ENCODE data around the gene ROBO4. TPM values are rescaled to one million over a fixed set of nuclear protein-coding genes. Genes with fewer than 3 reads are reported as not detected.
A peak's percentile ranks its signal among the peaks of the same experiment; 100 is the strongest.

ROBO4 gene
- total RNA-seq, 4 donors from 2014 or later = 4.8 to 31.8 (median 6.4) TPM

DNA sequence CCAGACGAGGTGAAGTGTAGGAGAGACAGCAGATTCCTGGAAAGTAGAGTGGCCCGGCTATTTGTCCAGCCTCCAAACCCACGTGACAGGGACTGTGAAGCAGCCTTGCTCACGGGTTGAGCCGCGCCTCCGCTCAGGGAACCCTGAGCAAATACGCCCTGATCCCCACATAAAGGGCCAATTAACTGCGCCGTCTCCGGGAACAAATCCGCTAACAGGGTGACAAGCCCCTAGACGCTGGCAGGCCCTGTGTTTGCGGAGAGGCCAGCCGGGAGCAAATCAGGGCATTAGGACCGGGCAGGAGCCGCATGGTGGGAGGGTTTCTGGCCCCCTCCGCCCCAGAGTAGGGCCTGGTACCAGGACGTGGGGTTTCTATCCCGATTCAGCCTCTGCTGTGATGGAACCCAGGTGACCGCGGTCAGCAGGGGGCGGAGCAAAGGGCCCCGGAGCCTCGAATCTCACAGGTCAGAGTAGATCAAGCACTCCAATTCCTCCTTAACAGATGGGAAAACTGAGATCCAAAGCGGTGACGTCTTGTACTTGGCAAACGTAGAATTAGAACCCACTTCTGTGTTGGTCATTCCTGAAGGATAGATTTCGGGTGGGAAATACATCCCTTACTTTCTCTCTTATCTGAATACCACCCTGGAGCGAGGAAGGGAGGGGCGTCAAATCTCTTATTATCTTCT lies 34.4 kb downstream of the ROBO4 start:
- 4 to 8% methylated on average over 4 to 28 of the region's 31 CpGs for WGBS, 2 donors (ENCODE audit: low coverage in 1 of 2)

GRCh38 chr11:124861670-124862069 lies 36.0 kb downstream of the ROBO4 start:
- Histone ChIP-seq H3K4me1 (peaks cover 12 to 30% (median 22%) of the 10 kb centered on the region in 4 donors), H3K9me3 (no peaks in the 10 kb centered on the region), H3K36me3 (no peaks in the 10 kb centered on the region), H3K27ac (no peak overlapping the region), H3K4me3 (no peak overlapping the region), H3K27me3 (peaks cover 93% of the 10 kb centered on the region)
- in situ Hi-C loops (cut with MboI; ENCODE audit: low pct_ligation_motif_present in 1 of 4, low pct_unique_long_range_greater_than_20kb in 1 of 4, low sequenced_read_pairs in 3 of 4) (loop anchor here in 1 of 4 donors (25.0 kb wide), 1 partner anchor 449 kb away; the partner anchor contains the start of gene OR8B4), intact Hi-C loops (cut with DNase I; ENCODE audit: low total_unique reads) (loop anchor here (10.0 kb wide), 1 partner anchor 197 kb away; no protein-coding TSS in a partner anchor)
- WGBS, 2 donors (ENCODE audit: low coverage in 1 of 2) = 37% methylated on average over 4 of the region's 4 CpGs; no CpG with 5 or more reads in 1 of the 2 donors
- no peak for TF ChIP-seq CTCF (IDR thresholded peaks at IDR 0.05)
- no peak for TF ChIP-seq POLR2A (IDR thresholded peaks at IDR 0.05)
- no peak for TF ChIP-seq POLR2AphosphoS5 (IDR thresholded peaks at IDR 0.05)
- TF ChIP-seq EP300 (IDR thresholded peaks at IDR 0.05; ENCODE audit: low read depth) = no peak
- no peak for DNase-seq

More for the DNA sequence above, 34.4 kb downstream of the ROBO4 start:
- no peaks in the 10 kb centered on the region for H3K9me3 ChIP-seq
- no peak for DNase-seq
- peaks cover 12 to 40% (median 22%) of the 10 kb centered on the region in 4 donors for H3K4me1 ChIP-seq
- no peak overlapping the region for H3K27ac ChIP-seq
- TF ChIP-seq CTCF (IDR thresholded peaks at IDR 0.05) (no peak), POLR2AphosphoS5 (IDR thresholded peaks at IDR 0.05) (no peak), POLR2A (IDR thresholded peaks at IDR 0.05) (no peak), EP300 (IDR thresholded peaks at IDR 0.05; ENCODE audit: low read depth) (no peak)
- H3K36me3 ChIP-seq = no peaks in the 10 kb centered on the region
- peaks cover 98% of the 10 kb centered on the region for H3K27me3 ChIP-seq
- intact Hi-C loops (cut with DNase I; ENCODE audit: low total_unique reads) = loop anchor here (10.0 kb wide), 1 partner anchor 198 kb away; no protein-coding TSS in a partner anchor
- H3K4me3 ChIP-seq = peak overlapping the region in 2 of 4 donors; percentile 5 to 28
- in situ Hi-C loops (cut with MboI; ENCODE audit: low pct_ligation_motif_present in 1 of 4, low pct_unique_long_range_greater_than_20kb in 1 of 4, low sequenced_read_pairs in 3 of 4) = loop anchor here in 1 of 4 donors (25.0 kb wide), 1 partner anchor 451 kb away; the partner anchor contains the start of gene OR8B4

- intact Hi-C loops (cut with DNase I; ENCODE audit: low total_unique reads) (no loop called here), in situ Hi-C loops (cut with MboI; ENCODE audit: low pct_ligation_motif_present in 1 of 4, low pct_unique_long_range_greater_than_20kb in 1 of 4, low sequenced_read_pairs in 3 of 4) (loop anchor here in 1 of 4 donors (25.0 kb wide), 1 partner anchor 447 kb away; the partner anchor contains the start of gene OR8B4)
- TF ChIP-seq POLR2AphosphoS5 (IDR thresholded peaks at IDR 0.05) (no peak), CTCF (IDR thresholded peaks at IDR 0.05) (no peak), EP300 (IDR thresholded peaks at IDR 0.05; ENCODE audit: low read depth) (no peak), POLR2A (IDR thresholded peaks at IDR 0.05) (no peak)
- no peak for DNase-seq
- H3K36me3 ChIP-seq = no peaks in the 10 kb centered on the region
- no peaks in the 10 kb centered on the region for H3K9me3 ChIP-seq
- 73 to 87% methylated on average over 2 of the region's 2 CpGs for WGBS, 2 donors (ENCODE audit: low coverage in 1 of 2)
- H3K4me3 ChIP-seq = no peak overlapping the region
- no peak overlapping the region for H3K27ac ChIP-seq
- H3K27me3 ChIP-seq = peaks cover 90% of the 10 kb centered on the region
- peaks cover 4 to 10% (median 7%) of the 10 kb centered on the region in 4 donors for H3K4me1 ChIP-seq
These were observed 38.5 kb downstream of the ROBO4 start for GRCh38 chr11:124859171-124859570.

- DNase-seq = no peak
- 15% methylated on average over 11 of the region's 11 CpGs; no CpG with 5 or more reads in 1 of the 2 donors for whole genome bisulfite sequencing, 2 donors (ENCODE audit: low coverage in 1 of 2)
- Histone ChIP-seq H3K27ac (no peak overlapping the region), H3K4me1 (peaks cover 0 to 16% (median 6%) of the 10 kb centered on the region in 4 donors), H3K4me3 (no peak overlapping the region), H3K36me3 (no peaks in the 10 kb centered on the region), H3K27me3 (peaks cover 100% of the 10 kb centered on the region), H3K9me3 (no peaks in the 10 kb centered on the region)
- TF ChIP-seq CTCF (IDR thresholded peaks at IDR 0.05) = no peak
- no peak for TF ChIP-seq EP300 (IDR thresholded peaks at IDR 0.05; ENCODE audit: low read depth)
- TF ChIP-seq POLR2AphosphoS5 (IDR thresholded peaks at IDR 0.05) = no peak
- TF ChIP-seq POLR2A (IDR thresholded peaks at IDR 0.05) = no peak
- in situ Hi-C loops (cut with MboI; ENCODE audit: low pct_ligation_motif_present in 1 of 4, low pct_unique_long_range_greater_than_20kb in 1 of 4, low sequenced_read_pairs in 3 of 4) = loop anchor here in 2 of 4 donors (25.0 kb wide), 2 partner anchors 184 to 434 kb away; partner anchors contain the start of genes SIAE (in 2 of the 2), SPA17 (in 2 of the 2) and OR8B4 (in 1 of the 2)
- intact Hi-C loops (cut with DNase I; ENCODE audit: low total_unique reads) = no loop called here
These were observed 51.5 kb downstream of the ROBO4 start for GRCh38 chr11:124846070-124846673.
